ENCODE measurements around the gene SPOCK2.

- no peak for TF ChIP-seq EZH2 (IDR thresholded peaks at IDR 0.05; ENCODE audit: low read length, missing control alignments)
- TF ChIP-seq, protein P1, sequence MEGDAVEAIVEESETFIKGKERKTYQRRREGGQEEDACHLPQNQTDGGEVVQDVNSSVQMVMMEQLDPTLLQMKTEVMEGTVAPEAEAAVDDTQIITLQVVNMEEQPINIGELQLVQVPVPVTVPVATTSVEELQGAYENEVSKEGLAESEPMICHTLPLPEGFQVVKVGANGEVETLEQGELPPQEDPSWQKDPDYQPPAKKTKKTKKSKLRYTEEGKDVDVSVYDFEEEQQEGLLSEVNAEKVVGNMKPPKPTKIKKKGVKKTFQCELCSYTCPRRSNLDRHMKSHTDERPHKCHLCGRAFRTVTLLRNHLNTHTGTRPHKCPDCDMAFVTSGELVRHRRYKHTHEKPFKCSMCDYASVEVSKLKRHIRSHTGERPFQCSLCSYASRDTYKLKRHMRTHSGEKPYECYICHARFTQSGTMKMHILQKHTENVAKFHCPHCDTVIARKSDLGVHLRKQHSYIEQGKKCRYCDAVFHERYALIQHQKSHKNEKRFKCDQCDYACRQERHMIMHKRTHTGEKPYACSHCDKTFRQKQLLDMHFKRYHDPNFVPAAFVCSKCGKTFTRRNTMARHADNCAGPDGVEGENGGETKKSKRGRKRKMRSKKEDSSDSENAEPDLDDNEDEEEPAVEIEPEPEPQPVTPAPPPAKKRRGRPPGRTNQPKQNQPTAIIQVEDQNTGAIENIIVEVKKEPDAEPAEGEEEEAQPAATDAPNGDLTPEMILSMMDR (conservative IDR thresholded peaks at IDR 0.05 in 1 of 2, IDR thresholded peaks at IDR 0.05 in 1 of 2; ENCODE audit: low read depth in 1 of 2, low read length in 2 of 2): no peak
Observed at GRCh38 chr10:72086466-72087391, 1.6 kb downstream of the SPOCK2 start.

Data from fibroblast of lung (primary cell).